Kidney epithelial cell (primary cell): ENCODE measurements around the gene DGKE. TPM values are rescaled to one million over a fixed set of nuclear protein-coding genes. Genes with fewer than 3 reads are reported as not detected.

Source experiments
- DNase-seq: peaks from one replicate; pipeline ENCODE4 v3.0.0-alpha.2; 2010; ENCODE audit warnings: low read depth
- H3K27me3 ChIP-seq: 2 replicates; pipeline ENCODE4 v1.6.0; 2011; ENCODE audit warnings: low read length; ENCODE audit not compliant: control insufficient read depth, insufficient read depth
- H3K36me3 ChIP-seq: 2 replicates; pipeline ENCODE4 v1.5.1; 2011; ENCODE audit warnings: low read length; ENCODE audit not compliant: control insufficient read depth, insufficient read depth
- H3K4me3 ChIP-seq: 2 replicates; pipeline ENCODE4 v1.5.1; 2011; ENCODE audit warnings: low read depth, mild to moderate bottlenecking, control low read depth, low read length
- CTCF ChIP-seq: IDR thresholded peaks from 2 replicates; pipeline ENCODE4 v1.5.1; 2011; ENCODE audit warnings: mild to moderate bottlenecking, moderate library complexity, low read length, control low read depth, inconsistent platforms; ENCODE audit not compliant: insufficient read depth, poor library complexity, severe bottlenecking
- total RNA-seq: library from RNA; depleted of rRNA; stranded (reverse); fragments of >200 nt; gene quantifications from 2 replicates; pipeline ENCODE4 v1.2.3, GENCODE V29; 2015

Gene DGKE
- total RNA-seq, 1 donor from 2014 or later, result 7.0 TPM

- Histone ChIP-seq H3K4me3 (no peak overlapping the region), H3K27me3 (no peaks in the 10 kb centered on the region), H3K36me3 (no peaks in the 10 kb centered on the region)
- DNase-seq, result no peak
- no peak for TF ChIP-seq CTCF
These were observed 64.9 kb downstream of the DGKE start for GRCh38 chr17:56898874-56899273.

- no peak for TF ChIP-seq CTCF
- no peaks in the 10 kb centered on the region for H3K27me3 ChIP-seq
- DNase-seq, result no peak
- no peak overlapping the region for H3K4me3 ChIP-seq
- no peaks in the 10 kb centered on the region for H3K36me3 ChIP-seq
These were observed 65.5 kb downstream of the DGKE start for GRCh38 chr17:56899403-56899802.

GRCh38 chr17:56902348-56902747 is 68.4 kb downstream of the DGKE start:
- Histone ChIP-seq H3K27me3 (no peaks in the 10 kb centered on the region), H3K4me3 (no peak overlapping the region), H3K36me3 (no peaks in the 10 kb centered on the region)
- TF ChIP-seq CTCF, result no peak
- peak; percentile 81 for DNase-seq

GRCh38 chr17:56903560-56903959 is 69.6 kb downstream of the DGKE start:
- Histone ChIP-seq H3K36me3 (no peaks in the 10 kb centered on the region), H3K27me3 (no peaks in the 10 kb centered on the region), H3K4me3 (no peak overlapping the region)
- no peak for TF ChIP-seq CTCF
- DNase-seq, result no peak

- Histone ChIP-seq H3K36me3 (no peaks in the 10 kb centered on the region), H3K4me3 (no peak overlapping the region), H3K27me3 (no peaks in the 10 kb centered on the region)
- DNase-seq, result no peak
- TF ChIP-seq CTCF, result no peak
These were observed 74.1 kb downstream of the DGKE start for GRCh38 chr17:56908001-56908542.

- no peak for DNase-seq
- no peak for TF ChIP-seq CTCF
- H3K36me3 ChIP-seq, result no peaks in the 10 kb centered on the region
- H3K27me3 ChIP-seq, result no peaks in the 10 kb centered on the region
- H3K4me3 ChIP-seq, result no peak overlapping the region
These were observed 76.0 kb downstream of the DGKE start for GRCh38 chr17:56909742-56910508.
